Large intestine (tissue), 3 donors: ENCODE measurements around the gene NCLN. TPM values are rescaled to one million over a fixed set of nuclear protein-coding genes. Genes with fewer than 3 reads are reported as not detected.
"Not testable (repeated sequence)": the region's sequence is repeated elsewhere in the genome, so short reads cannot be mapped to it uniquely, and the experiment has no call there.

Experiments used
- DNase-seq, 2 donors: peaks; one replicate each; pipeline versions ENCODE4 v3.0.0 to v3.0.0-alpha.2; 2013
- H3K27ac ChIP-seq: one replicate; pipeline ENCODE4 v1.5.1; 2013; ENCODE audit warnings: low read length
- H3K27me3 ChIP-seq: 2 replicates; pipeline ENCODE4 v1.6.1; 2013; ENCODE audit warnings: low read length; ENCODE audit not compliant: control insufficient read depth, insufficient read depth
- H3K36me3 ChIP-seq: 2 replicates; pipeline ENCODE4 v1.6.1; 2013; ENCODE audit warnings: low read length; ENCODE audit not compliant: control insufficient read depth, insufficient read depth
- H3K4me1 ChIP-seq: one replicate; pipeline ENCODE4 v1.6.1; 2013; ENCODE audit warnings: low read length; ENCODE audit not compliant: control insufficient read depth, insufficient read depth
- H3K4me3 ChIP-seq: one replicate; pipeline ENCODE4 v1.5.1; 2013; ENCODE audit warnings: low read length
- H3K9me3 ChIP-seq: one replicate; pipeline ENCODE4 v1.6.1; 2013; ENCODE audit warnings: mild to moderate bottlenecking, low read depth, low read length, moderate library complexity; ENCODE audit not compliant: control insufficient read depth
- WGBS: methylation state at CpG from one replicate; pipeline ENCODE4 v1.1.5; 2013; ENCODE audit warnings: low lambda C conversion rate; ENCODE audit not compliant: insufficient coverage; 5-methylcytosine and 5-hydroxymethylcytosine counted together
- polyA plus RNA-seq: library from polyadenylated mRNA; unstranded; fragments of 120-200 nt; gene quantifications from one replicate; pipeline ENCODE4 v1.2.1, GENCODE V29; 2013

NCLN gene
- polyA plus RNA-seq, 1 donor = 36.3 TPM

GRCh38 chr19:3227054-3227626 lies 41.4 kb downstream of the NCLN start:
- no peak for DNase-seq
- H3K27me3 ChIP-seq = peaks cover 70% of the 10 kb centered on the region
- no peaks in the 10 kb centered on the region for H3K9me3 ChIP-seq
- H3K4me3 ChIP-seq = no peak overlapping the region
- no peaks in the 10 kb centered on the region for H3K36me3 ChIP-seq
- WGBS = no CpG with 5 or more reads among the region's 12 CpGs
- H3K27ac ChIP-seq = no peak overlapping the region
- no peaks in the 10 kb centered on the region for H3K4me1 ChIP-seq

GRCh38 chr19:3229346-3229743 lies 43.6 kb downstream of the NCLN start:
- Histone ChIP-seq H3K27ac (no peak overlapping the region), H3K27me3 (peaks cover 58% of the 10 kb centered on the region), H3K4me1 (no peaks in the 10 kb centered on the region), H3K36me3 (no peaks in the 10 kb centered on the region), H3K4me3 (no peak overlapping the region), H3K9me3 (no peaks in the 10 kb centered on the region)
- no CpG with 5 or more reads among the region's 9 CpGs for WGBS
- DNase-seq = no peak

DNA sequence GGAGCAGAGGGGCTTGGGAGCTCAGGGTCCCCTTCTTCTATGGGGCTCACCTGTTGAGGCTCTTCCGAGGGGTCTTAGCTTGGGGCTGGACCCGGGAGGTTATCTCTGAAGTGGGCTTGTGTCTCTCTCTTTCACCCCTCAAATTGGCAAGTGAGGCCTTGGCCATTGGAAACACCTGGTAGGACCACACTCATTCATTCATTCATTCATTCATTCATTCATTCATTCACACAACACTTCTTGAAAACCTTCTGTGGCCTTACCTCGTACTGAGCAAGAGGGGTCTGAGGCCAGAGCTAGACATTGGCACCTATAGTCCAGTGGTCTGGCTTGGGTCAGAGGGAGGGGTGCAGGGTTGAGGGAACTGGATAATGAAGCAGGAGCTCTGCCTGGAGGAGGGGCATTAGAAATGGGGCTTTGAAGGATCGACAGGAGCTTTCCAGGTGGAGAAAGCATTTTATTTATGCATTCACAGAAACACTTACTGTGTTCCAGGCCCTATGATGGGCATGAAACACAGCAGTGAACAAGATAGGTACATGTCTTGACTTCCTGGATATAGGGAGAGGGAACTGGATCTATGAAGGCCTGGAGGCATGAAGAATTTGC lies 44.3 kb downstream of the NCLN start:
- no peak overlapping the region for H3K4me3 ChIP-seq
- H3K4me1 ChIP-seq = no peaks in the 10 kb centered on the region
- no peak for DNase-seq
- H3K36me3 ChIP-seq = no peaks in the 10 kb centered on the region
- H3K27me3 ChIP-seq = peaks cover 56% of the 10 kb centered on the region
- no CpG with 5 or more reads among the region's 4 CpGs for WGBS
- H3K9me3 ChIP-seq = no peaks in the 10 kb centered on the region
- no peak overlapping the region for H3K27ac ChIP-seq

GRCh38 chr19:3231288-3231687 lies 45.6 kb downstream of the NCLN start:
- Histone ChIP-seq H3K4me3 (no peak overlapping the region), H3K27me3 (peaks cover 47% of the 10 kb centered on the region), H3K36me3 (no peaks in the 10 kb centered on the region), H3K4me1 (no peaks in the 10 kb centered on the region), H3K9me3 (no peaks in the 10 kb centered on the region), H3K27ac (no peak overlapping the region)
- DNase-seq = no peak
- 83% methylated on average over 1 of the region's 1 CpG for WGBS

- Histone ChIP-seq H3K4me3 (no peak overlapping the region), H3K27ac (no peak overlapping the region), H3K9me3 (no peaks in the 10 kb centered on the region), H3K4me1 (no peaks in the 10 kb centered on the region), H3K36me3 (no peaks in the 10 kb centered on the region), H3K27me3 (peaks cover 29% of the 10 kb centered on the region)
- no peak for DNase-seq
- WGBS = 71% methylated on average over 1 of the region's 4 CpGs
These were observed 47.4 kb downstream of the NCLN start for GRCh38 chr19:3233116-3233515.

DNA sequence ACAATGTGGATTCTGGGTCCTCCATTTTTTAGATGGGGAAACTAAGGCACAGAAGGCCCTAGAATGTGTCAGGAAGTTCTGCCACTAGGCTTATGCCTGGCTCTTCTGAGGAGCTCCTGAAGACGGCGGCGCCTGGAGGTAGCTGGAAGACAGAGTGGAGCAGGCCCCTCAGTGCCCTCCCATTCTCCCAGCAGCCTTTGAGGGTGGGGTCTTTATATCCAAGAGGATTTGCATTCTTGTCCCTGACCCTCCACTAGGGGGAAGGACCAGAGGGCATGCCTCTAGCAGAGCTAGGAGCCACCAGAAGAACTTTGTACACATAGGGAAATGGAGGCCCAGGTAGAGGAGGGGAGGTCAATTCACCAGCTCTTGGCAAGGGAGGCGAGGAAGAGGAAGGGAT lies 48.1 kb downstream of the NCLN start:
- DNase-seq = no peak
- WGBS = no CpG with 5 or more reads among the region's 4 CpGs
- no peaks in the 10 kb centered on the region for H3K36me3 ChIP-seq
- H3K9me3 ChIP-seq = no peaks in the 10 kb centered on the region
- no peak overlapping the region for H3K4me3 ChIP-seq
- H3K27ac ChIP-seq = no peak overlapping the region
- no peaks in the 10 kb centered on the region for H3K4me1 ChIP-seq
- H3K27me3 ChIP-seq = peaks cover 22% of the 10 kb centered on the region

DNA sequence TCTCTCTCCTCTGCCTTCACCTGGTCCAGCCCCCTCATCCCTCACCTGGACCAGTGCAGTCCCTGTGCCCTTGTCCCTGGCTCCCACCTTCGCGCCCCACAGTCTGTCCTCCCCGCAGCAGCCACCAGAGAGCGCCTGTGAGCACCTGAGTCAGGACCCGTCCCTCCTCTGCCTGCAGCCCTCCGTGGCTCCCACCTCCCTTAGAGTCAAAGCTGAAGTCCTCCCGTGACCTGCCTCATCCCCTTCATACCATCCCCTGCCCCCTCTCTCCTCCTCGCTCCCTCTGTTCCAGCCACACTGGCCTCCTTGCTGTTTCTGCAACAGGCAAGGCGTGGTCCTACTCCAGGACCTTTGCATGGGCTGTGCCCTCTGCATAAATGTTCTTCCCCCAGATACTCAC lies 49.1 kb downstream of the NCLN start:
- DNase-seq = no peak
- Histone ChIP-seq H3K27ac (no peak overlapping the region), H3K4me3 (no peak overlapping the region), H3K36me3 (no peaks in the 10 kb centered on the region), H3K9me3 (no peaks in the 10 kb centered on the region), H3K4me1 (no peaks in the 10 kb centered on the region), H3K27me3 (peaks cover 14% of the 10 kb centered on the region)
- WGBS = 78% methylated on average over 2 of the region's 9 CpGs

- H3K27me3 ChIP-seq, H3K9me3 ChIP-seq, H3K4me1 ChIP-seq, H3K27ac ChIP-seq, H3K36me3 ChIP-seq, H3K4me3 ChIP-seq, DNase-seq: not testable (repeated sequence)
- WGBS = no CpG with 5 or more reads among the region's 2 CpGs
These were observed 49.9 kb downstream of the NCLN start for GRCh38 chr19:3235604-3236003.

DNA sequence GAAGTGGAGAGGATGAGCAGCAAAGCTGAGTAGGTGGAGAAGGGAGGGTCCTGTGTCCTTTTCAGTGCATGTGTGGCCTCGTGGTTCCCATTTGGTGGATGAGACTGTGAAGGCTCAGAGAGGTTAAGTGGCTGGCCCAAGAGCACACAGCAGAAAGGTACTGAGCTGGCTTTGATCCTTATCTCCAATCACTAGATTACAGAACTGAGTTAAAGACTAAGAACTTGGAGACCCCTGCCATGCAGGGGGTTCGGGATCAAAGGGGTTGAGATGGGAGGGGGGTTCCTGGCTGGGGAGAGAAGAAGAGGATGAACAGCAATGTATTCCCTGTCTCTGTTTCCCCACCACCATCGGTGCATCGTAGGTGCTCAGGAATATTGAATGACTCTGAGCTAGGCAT lies 50.5 kb downstream of the NCLN start:
- Histone ChIP-seq H3K36me3 (no peaks in the 10 kb centered on the region), H3K4me1 (no peaks in the 10 kb centered on the region), H3K27ac (no peak overlapping the region), H3K9me3 (no peaks in the 10 kb centered on the region), H3K27me3 (no peaks in the 10 kb centered on the region), H3K4me3 (no peak overlapping the region)
- no CpG with 5 or more reads among the region's 4 CpGs for WGBS
- DNase-seq = no peak

GRCh38 chr19:3238066-3238561 lies 52.4 kb downstream of the NCLN start:
- Histone ChIP-seq H3K4me3 (no peak overlapping the region), H3K36me3 (no peaks in the 10 kb centered on the region), H3K27me3 (no peaks in the 10 kb centered on the region), H3K4me1 (no peaks in the 10 kb centered on the region), H3K9me3 (no peaks in the 10 kb centered on the region), H3K27ac (no peak overlapping the region)
- DNase-seq = no peak
- no CpG with 5 or more reads among the region's 7 CpGs for WGBS

- H3K4me1 ChIP-seq = no peaks in the 10 kb centered on the region
These were observed 53.6 kb downstream of the NCLN start for GRCh38 chr19:3239367-3239766.

More at GRCh38 chr19:3239367-3239766, 53.6 kb downstream of the NCLN start:
- H3K27ac ChIP-seq = no peak overlapping the region
- H3K4me3 ChIP-seq = no peak overlapping the region
- no peaks in the 10 kb centered on the region for H3K9me3 ChIP-seq
- H3K36me3 ChIP-seq = no peaks in the 10 kb centered on the region
- DNase-seq = no peak
- WGBS = 83% methylated on average over 1 of the region's 5 CpGs
- no peaks in the 10 kb centered on the region for H3K27me3 ChIP-seq
